Caco-2 (cell line): Measurements from ENCODE around the gene HOXB8. TPM values are rescaled to one million over a fixed set of nuclear protein-coding genes. Genes with fewer than 3 reads are reported as not detected.

Experiments
- BruUV-seq: library from RNA; stranded (reverse); fragments of 400-500 nt; replicated peaks from 2 replicates; lab custom pipeline; 2021; lab: Mats Ljungman, UMichigan
- CTCF ChIA-PET: fragments of 300-600 bp; sonication (Branson Sonifier 250); formaldehyde crosslinking; loops from one replicate; lab custom pipeline; 2022; ENCODE audit warnings: antibody characterized with exemption; lab: Charles Lee
- POLR2A ChIA-PET: fragments of 300-600 bp; sonication (Branson Sonifier 250); formaldehyde crosslinking; loops from one replicate; lab custom pipeline; 2022; ENCODE audit warnings: antibody characterized with exemption; lab: Charles Lee
- DNase-seq, 2 experiments: peaks; one replicate each; pipeline versions ENCODE4 v3.0.0 to v3.0.0-alpha.2; 2020 to 2022
- H3K27me3 ChIP-seq: replicated peaks from 2 replicates; pipeline ENCODE4 v1.6.0; 2011; ENCODE audit warnings: low read length; ENCODE audit not compliant: control insufficient read depth, insufficient read depth
- H3K36me3 ChIP-seq: 2 replicates; pipeline ENCODE4 v1.5.1; 2011; ENCODE audit warnings: low read length; ENCODE audit not compliant: control insufficient read depth, insufficient read depth
- H3K4me1 ChIP-seq: fragments of 250-450 bp; sonication (Bioruptor Pico); 2 replicates; pipeline ENCODE4 v1.5.1; 2020; ENCODE audit warnings: mild to moderate bottlenecking
- H3K4me3 ChIP-seq: 2 replicates; pipeline ENCODE4 v1.5.1; 2011; ENCODE audit warnings: low read depth, mild to moderate bottlenecking, control low read depth, low read length
- H3K9me3 ChIP-seq: fragments of 250-450 bp; sonication (Bioruptor Pico); 2 replicates; pipeline ENCODE4 v1.5.1; 2020; ENCODE audit warnings: mild to moderate bottlenecking, moderate library complexity
- H3K27ac Mint-ChIP-seq: one replicate; pipeline ENCODE4 v1.8.0; 2022; ENCODE audit warnings: mixed read lengths; ENCODE audit not compliant: unreplicated experiment
- H3K27me3 Mint-ChIP-seq: one replicate; pipeline ENCODE4 v1.8.0; 2022; ENCODE audit warnings: mixed read lengths; ENCODE audit not compliant: insufficient read depth, unreplicated experiment
- H3K36me3 Mint-ChIP-seq: one replicate; pipeline ENCODE4 v1.8.0; 2022; ENCODE audit warnings: mild to moderate bottlenecking, mixed read lengths; ENCODE audit not compliant: insufficient read depth, unreplicated experiment
- H3K4me1 Mint-ChIP-seq: one replicate; pipeline ENCODE4 v1.8.0; 2022; ENCODE audit warnings: low read depth, mixed read lengths; ENCODE audit not compliant: unreplicated experiment
- H3K4me3 Mint-ChIP-seq: one replicate; pipeline ENCODE4 v1.8.0; 2022; ENCODE audit warnings: mild to moderate bottlenecking, moderate library complexity, mixed read lengths; ENCODE audit not compliant: unreplicated experiment
- H3K9me3 Mint-ChIP-seq: one replicate; pipeline ENCODE4 v1.8.0; 2022; ENCODE audit warnings: mixed read lengths; ENCODE audit not compliant: unreplicated experiment
- intact Hi-C: fragments of 100-400 bp; cut with micrococcal nuclease; formaldehyde crosslinking; loops from one replicate; pipeline ENCODE4 v1.10.0; 2022; ENCODE audit not compliant: unreplicated experiment
- total RNA-seq: library from RNA; stranded (reverse); gene quantifications from 2 replicates; pipeline ENCODE4 v1.2.3, GENCODE V29; 2022
- TF ChIP-seq, protein P1 (sequence below), 2 experiments: fragments of 200-600 bp in 1 of 2; IDR thresholded peaks; 1 replicate in 1 of 2; 2 replicates in 1 of 2; pipeline versions ENCODE4 v1.5.1 to v1.8.0; 2011 to 2022; ENCODE audit warnings: antibody characterized with exemption in 1 of 2, control low read depth in 1 of 2, inconsistent platforms in 1 of 2, low read depth in 1 of 2, low read length in 1 of 2, mild to moderate bottlenecking in 1 of 2, moderate library complexity in 1 of 2; ENCODE audit not compliant: insufficient read depth in 1 of 2, severe bottlenecking in 1 of 2, unreplicated experiment in 1 of 2

The HOXB8 gene
- total RNA-seq, 1 experiment from 2014 or later = 1.2 TPM

- H3K27ac Mint-ChIP-seq = no peak overlapping the region
- no peaks in the 10 kb centered on the region for H3K9me3 ChIP-seq
- H3K36me3 Mint-ChIP-seq = no peaks in the 10 kb centered on the region
- intact Hi-C loops = no loop called here
- H3K9me3 Mint-ChIP-seq = no peaks in the 10 kb centered on the region
- H3K4me1 ChIP-seq = peaks cover 16% of the 10 kb centered on the region
- peaks cover 7% of the 10 kb centered on the region for H3K27me3 ChIP-seq
- peaks cover 18% of the 10 kb centered on the region for H3K27me3 Mint-ChIP-seq
- TF ChIP-seq, protein P1, sequence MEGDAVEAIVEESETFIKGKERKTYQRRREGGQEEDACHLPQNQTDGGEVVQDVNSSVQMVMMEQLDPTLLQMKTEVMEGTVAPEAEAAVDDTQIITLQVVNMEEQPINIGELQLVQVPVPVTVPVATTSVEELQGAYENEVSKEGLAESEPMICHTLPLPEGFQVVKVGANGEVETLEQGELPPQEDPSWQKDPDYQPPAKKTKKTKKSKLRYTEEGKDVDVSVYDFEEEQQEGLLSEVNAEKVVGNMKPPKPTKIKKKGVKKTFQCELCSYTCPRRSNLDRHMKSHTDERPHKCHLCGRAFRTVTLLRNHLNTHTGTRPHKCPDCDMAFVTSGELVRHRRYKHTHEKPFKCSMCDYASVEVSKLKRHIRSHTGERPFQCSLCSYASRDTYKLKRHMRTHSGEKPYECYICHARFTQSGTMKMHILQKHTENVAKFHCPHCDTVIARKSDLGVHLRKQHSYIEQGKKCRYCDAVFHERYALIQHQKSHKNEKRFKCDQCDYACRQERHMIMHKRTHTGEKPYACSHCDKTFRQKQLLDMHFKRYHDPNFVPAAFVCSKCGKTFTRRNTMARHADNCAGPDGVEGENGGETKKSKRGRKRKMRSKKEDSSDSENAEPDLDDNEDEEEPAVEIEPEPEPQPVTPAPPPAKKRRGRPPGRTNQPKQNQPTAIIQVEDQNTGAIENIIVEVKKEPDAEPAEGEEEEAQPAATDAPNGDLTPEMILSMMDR (IDR thresholded peaks at IDR 0.05; ENCODE audit: insufficient read depth in 1 of 2, low read depth in 1 of 2, low read length in 1 of 2, severe bottlenecking in 1 of 2, unreplicated experiment in 1 of 2) = no peak
- H3K4me3 ChIP-seq = no peak overlapping the region
- ChIA-PET CTCF (interaction anchor here (0.6 to 1.8 kb wide), 9 partner anchors 9 to 286 kb away, joined by 3 to 5 read pairs (median 3); no protein-coding TSS in a partner anchor), POLR2A (no interaction called here)
- H3K36me3 ChIP-seq = no peaks in the 10 kb centered on the region
- BruUV-seq = no TSS peak
- H3K4me3 Mint-ChIP-seq = no peak overlapping the region
- H3K4me1 Mint-ChIP-seq = peaks cover under 1% of the 10 kb centered on the region
- DNase-seq = no peak
These were observed 22.5 kb downstream of the HOXB8 start for GRCh38 chr17:48592577-48592976.

- intact Hi-C loops = no loop called here
- Mint-ChIP-seq H3K27ac (no peak overlapping the region), H3K4me1 (no peaks in the 10 kb centered on the region), H3K4me3 (no peak overlapping the region), H3K36me3 (no peaks in the 10 kb centered on the region), H3K27me3 (peaks cover 18% of the 10 kb centered on the region), H3K9me3 (no peaks in the 10 kb centered on the region)
- POLR2A ChIA-PET = no interaction called here
- Histone ChIP-seq H3K9me3 (no peaks in the 10 kb centered on the region), H3K4me3 (no peak overlapping the region), H3K36me3 (no peaks in the 10 kb centered on the region), H3K4me1 (peaks cover 12% of the 10 kb centered on the region), H3K27me3 (peaks cover 8% of the 10 kb centered on the region)
- BruUV-seq = no TSS peak
- CTCF ChIA-PET = interaction anchor here (0.6 to 1.3 kb wide), 4 partner anchors 92 to 287 kb away, joined by 3 to 4 read pairs (median 3); no protein-coding TSS in a partner anchor
- TF ChIP-seq, protein P1 (IDR thresholded peaks at IDR 0.05; ENCODE audit: insufficient read depth in 1 of 2, low read depth in 1 of 2, low read length in 1 of 2, severe bottlenecking in 1 of 2, unreplicated experiment in 1 of 2) = no peak
- DNase-seq = no peak
These were observed 23.0 kb downstream of the HOXB8 start for GRCh38 chr17:48592057-48592514.

- ChIA-PET CTCF (no interaction called here), POLR2A (no interaction called here)
- Histone ChIP-seq H3K27me3 (peaks cover 8% of the 10 kb centered on the region), H3K4me3 (no peak overlapping the region), H3K4me1 (peaks cover 11% of the 10 kb centered on the region), H3K9me3 (no peaks in the 10 kb centered on the region), H3K36me3 (no peaks in the 10 kb centered on the region)
- TF ChIP-seq, protein P1 (IDR thresholded peaks at IDR 0.05; ENCODE audit: insufficient read depth in 1 of 2, low read depth in 1 of 2, low read length in 1 of 2, severe bottlenecking in 1 of 2, unreplicated experiment in 1 of 2) = no peak
- Mint-ChIP-seq H3K4me3 (no peak overlapping the region), H3K36me3 (no peaks in the 10 kb centered on the region), H3K27me3 (peaks cover 20% of the 10 kb centered on the region), H3K4me1 (no peaks in the 10 kb centered on the region), H3K27ac (no peak overlapping the region), H3K9me3 (no peaks in the 10 kb centered on the region)
- DNase-seq = no peak
- intact Hi-C loops = no loop called here
- BruUV-seq = no TSS peak
These were observed 23.6 kb downstream of the HOXB8 start for GRCh38 chr17:48591255-48592056.
